HepG2 (cell line): Measurements from ENCODE around the gene SYNGR2. TPM values are rescaled to one million over a fixed set of nuclear protein-coding genes. Genes with fewer than 3 reads are reported as not detected.

Experiments
- ARNT ChIP-seq: fragments of 450-650 bp; IDR thresholded peaks from 2 replicates; pipeline ENCODE4 v1.6.1; 2017
- BCLAF1 ChIP-seq: fragments of 450-650 bp; IDR thresholded peaks from 2 replicates; pipeline ENCODE4 v1.6.1; 2017; ENCODE audit warnings: mild to moderate bottlenecking
- ELK4 ChIP-seq: sonication (generic); formaldehyde crosslinking; IDR thresholded peaks from 2 replicates; pipeline ENCODE4 v1.9.0; 2021; ENCODE audit warnings: missing genetic modification reagents, borderline replicate concordance
- HMGXB4 ChIP-seq, 2 experiments: sonication (generic) in 1 of 2; formaldehyde crosslinking in 1 of 2; IDR thresholded peaks; 2 replicates each; pipeline versions ENCODE4 v1.4.0 to v1.6.1; 2018 to 2020; ENCODE audit warnings: missing genetic modification reagents in 2 of 2, borderline replicate concordance in 1 of 2, low read depth in 1 of 2, mild to moderate bottlenecking in 1 of 2, missing biosample characterization in 1 of 2
- HNF4A ChIP-seq: sonication (generic); formaldehyde crosslinking; IDR thresholded peaks from 2 replicates; pipeline ENCODE4 v1.4.0; 2020; ENCODE audit warnings: missing genetic modification reagents
- JUN ChIP-seq: sonication (generic); formaldehyde crosslinking; IDR thresholded peaks from 2 replicates; pipeline ENCODE4 v1.4.0; 2020; ENCODE audit warnings: mild to moderate bottlenecking, missing genetic modification reagents
- MAZ ChIP-seq, 2 experiments: sonication (generic) in 1 of 2; formaldehyde crosslinking in 1 of 2; IDR thresholded peaks; 2 replicates each; pipeline versions ENCODE4 v1.5.0 to v1.6.1; 2012 to 2020; ENCODE audit warnings: low read depth in 2 of 2, mild to moderate bottlenecking in 2 of 2, borderline replicate concordance in 1 of 2, improper control_type of control experiment in 1 of 2, low read length in 1 of 2, missing genetic modification reagents in 1 of 2, moderate library complexity in 1 of 2
- MLX ChIP-seq: IDR thresholded peaks from 2 replicates; pipeline ENCODE4 v1.6.1; 2016
- MTERF4 ChIP-seq: sonication (generic); formaldehyde crosslinking; IDR thresholded peaks from 2 replicates; pipeline ENCODE4 v1.8.0; 2023; ENCODE audit warnings: mild to moderate bottlenecking, missing genetic modification reagents
- PLRG1 ChIP-seq: fragments of 450-650 bp; conservative IDR thresholded peaks from 2 replicates; pipeline ENCODE4 v1.6.1; 2016
- POLR2A ChIP-seq, 2 experiments: IDR thresholded peaks; 2 replicates each; pipeline ENCODE4 v1.6.1; 2011; ENCODE audit warnings: low read depth in 2 of 2, low read length in 2 of 2, mild to moderate bottlenecking in 1 of 2, moderate library complexity in 1 of 2; ENCODE audit not compliant: insufficient read depth in 1 of 2
- RFX5 ChIP-seq: IDR thresholded peaks from 2 replicates; pipeline ENCODE4 v1.6.1; 2011; ENCODE audit warnings: low read depth, low read length, improper control_type of control experiment
- SP1 ChIP-seq, 2 experiments: fragments of 450-650 bp in 1 of 2; sonication (generic) in 1 of 2; formaldehyde crosslinking in 1 of 2; IDR thresholded peaks; 2 replicates each; pipeline versions ENCODE4 v1.4.0 to v1.6.1; 2016 to 2020; ENCODE audit warnings: missing genetic modification reagents in 1 of 2
- TCF7L2 ChIP-seq: IDR thresholded peaks from 2 replicates; pipeline ENCODE4 v1.6.1; 2011; ENCODE audit warnings: mild to moderate bottlenecking, low read depth, low read length, moderate library complexity
- ZBTB7A ChIP-seq: sonication (generic); formaldehyde crosslinking; IDR thresholded peaks from 2 replicates; pipeline ENCODE4 v1.8.0; 2022; ENCODE audit warnings: mild to moderate bottlenecking, missing genetic modification reagents
- ZC3H4 ChIP-seq: sonication (generic); formaldehyde crosslinking; IDR thresholded peaks from 2 replicates; pipeline ENCODE4 v1.4.0; 2020; ENCODE audit warnings: missing genetic modification reagents, borderline replicate concordance
- ZFP36L1 ChIP-seq: sonication (generic); formaldehyde crosslinking; IDR thresholded peaks from 2 replicates; pipeline ENCODE4 v1.8.0; 2022; ENCODE audit warnings: mild to moderate bottlenecking, missing genetic modification reagents, moderate library complexity
- ZNF496 ChIP-seq: sonication (generic); formaldehyde crosslinking; IDR thresholded peaks from 2 replicates; pipeline ENCODE4 v1.8.1; 2023; ENCODE audit warnings: mild to moderate bottlenecking, moderate library complexity, missing genetic modification reagents; ENCODE audit not compliant: insufficient replicate concordance
- ZNF629 ChIP-seq: sonication (generic); formaldehyde crosslinking; conservative IDR thresholded peaks from 2 replicates; pipeline ENCODE4 v1.5.0; 2020; ENCODE audit warnings: missing genetic modification reagents
- ZNF691 ChIP-seq: sonication (generic); formaldehyde crosslinking; IDR thresholded peaks from 2 replicates; pipeline ENCODE4 v1.4.0; 2020; ENCODE audit warnings: missing genetic modification reagents, low read depth, mild to moderate bottlenecking, borderline replicate concordance
- ZNF7 ChIP-seq: IDR thresholded peaks from 2 replicates; pipeline ENCODE4 v1.6.1; 2016; ENCODE audit warnings: missing biosample characterization, missing genetic modification reagents
- polyA plus RNA-seq, 8 experiments: library from polyadenylated mRNA; depleted of rRNA in 3 of 8; stranded (reverse) in 7 of 8; unstranded in 1 of 8; fragments of >200 nt; fragmentation: Illumina TruSeq in 4 of 8; extraction: Trizol in 4 of 8; gene quantifications; 2 replicates each; pipeline versions ENCODE4 v1.2.1 to v1.2.3, GENCODE V29; 2011 to 2016; ENCODE audit warnings: low read depth in 4 of 8, missing spikeins in 1 of 8, mixed read lengths in 1 of 8; ENCODE audit not compliant: insufficient read depth in 1 of 8
- total RNA-seq, 5 experiments: library from RNA; depleted of rRNA; stranded (reverse); fragments of >200 nt; fragmentation: Illumina TruSeq; extraction: Trizol; gene quantifications; 2 replicates each; pipeline ENCODE4 v1.2.3, GENCODE V29; 2016; ENCODE audit warnings: low read depth in 1 of 5

SYNGR2 gene
- total and polyA plus RNA-seq, 2 of the 13 experiments (the other 11 are each of a cell fraction or from before 2014, with no cell fraction given) = 46.7 to 170 TPM

GRCh38 chr17:78129351-78130089 lies 38.9 kb upstream of the SYNGR2 start (continued):
- TF ChIP-seq MLX (CRISPR knock-in tag) (no peak), TCF7L2 (no peak), ARNT (no peak), ZNF629 (CRISPR knock-in tag) (peak; percentile 99), HNF4A (CRISPR knock-in tag) (peak; percentile 1; the same call in 1 of the 2 replicates), PLRG1 (no peak), ZBTB7A (no peak), ELK4 (CRISPR knock-in tag) (no peak), RFX5 (no peak), ZFP36L1 (CRISPR knock-in tag) (no peak), SP1 (IDR thresholded peaks at IDR 0.05) (no peak), SP1 (CRISPR knock-in tag; IDR thresholded peaks at IDR 0.05) (no peak; the same call in 1 of the 2 replicates), ZC3H4 (CRISPR knock-in tag) (no peak), MAZ (IDR thresholded peaks at IDR 0.05; ENCODE audit: borderline replicate concordance, low read depth, low read length) (no peak), MAZ (CRISPR knock-in tag; IDR thresholded peaks at IDR 0.05; ENCODE audit: low read depth) (0 out of 2 replicates have a peak, but pooled peaks have one; percentile 2), JUN (no peak), ZNF496 (no peak), MTERF4 (no peak), HMGXB4 (CRISPR knock-in tag; IDR thresholded peaks at IDR 0.05; ENCODE audit: borderline replicate concordance in 1 of 2, low read depth in 1 of 2) (no peak), BCLAF1 (no peak), ZNF691 (CRISPR knock-in tag) (0 out of 2 replicates have a peak, but pooled peaks have one; percentile 22), ZNF7 (CRISPR knock-in tag) (no peak), POLR2A (IDR thresholded peaks at IDR 0.05; ENCODE audit: insufficient read depth in 1 of 2, low read depth in 2 of 2, low read length in 2 of 2) (no peak)
